ENCODE data around the gene XYLB. TPM values are rescaled to one million over a fixed set of nuclear protein-coding genes. Genes with fewer than 3 reads are reported as not detected.

The XYLB gene
- total RNA-seq, 4 donors from 2014 or later = 2.4 to 5.0 (median 2.5) TPM

DNA sequence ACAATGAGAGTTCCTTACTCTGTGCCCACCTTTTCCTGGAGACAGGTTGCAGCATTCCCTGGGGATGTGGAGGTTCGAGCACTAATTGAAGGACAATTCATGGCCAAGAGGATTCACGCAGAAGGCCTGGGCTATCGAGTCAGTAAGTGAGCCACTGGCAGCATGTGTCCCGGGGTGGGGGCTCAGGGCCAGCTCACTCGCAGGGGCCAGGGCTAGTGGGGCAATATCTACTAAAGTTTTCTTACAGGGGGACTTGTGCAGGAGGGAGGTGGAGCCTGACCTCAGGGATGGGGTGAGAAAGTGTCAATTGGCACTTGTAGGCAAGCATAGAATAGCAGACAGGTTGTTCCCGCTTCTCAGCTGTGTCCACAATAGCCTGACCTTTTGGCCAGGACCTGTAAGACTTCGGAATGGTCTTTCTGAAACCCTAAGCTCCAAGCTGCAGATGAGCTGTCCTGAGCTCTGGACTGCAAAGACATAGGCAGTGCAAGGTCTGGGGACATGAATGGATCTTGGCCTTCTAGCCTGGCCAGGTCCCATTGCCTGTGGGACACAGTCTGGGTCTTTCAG is 32.7 kb downstream of the XYLB start:
- H3K4me3 ChIP-seq = no peak overlapping the region

DNA sequence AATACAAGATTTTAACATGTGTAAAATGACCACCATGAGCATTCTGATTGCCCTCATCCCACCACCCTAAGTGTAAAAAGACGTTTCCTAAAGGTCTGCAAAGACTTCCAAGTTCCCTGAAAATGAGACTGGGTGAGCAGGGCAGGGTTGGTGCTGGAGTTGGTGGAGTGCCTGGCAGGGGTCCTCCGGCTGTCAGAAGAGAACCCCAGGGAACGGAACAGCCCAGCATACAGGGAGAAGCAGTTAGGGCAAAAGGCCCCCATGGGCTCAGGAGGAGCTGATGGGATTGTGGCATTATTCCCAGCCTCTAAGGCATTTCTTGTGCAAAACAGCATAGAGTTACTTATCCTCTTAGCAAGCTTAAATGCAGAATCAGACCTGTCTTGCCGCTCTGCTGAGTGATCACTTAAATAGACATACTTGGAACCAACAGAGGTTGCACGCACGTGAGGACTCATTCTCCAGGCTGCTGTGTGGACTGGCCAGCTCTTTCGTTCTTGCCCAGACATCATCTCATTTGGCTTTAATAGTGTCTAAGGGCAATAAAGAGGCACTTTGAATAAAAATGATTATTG is 36.0 kb downstream of the XYLB start:
- TF ChIP-seq, protein P1, sequence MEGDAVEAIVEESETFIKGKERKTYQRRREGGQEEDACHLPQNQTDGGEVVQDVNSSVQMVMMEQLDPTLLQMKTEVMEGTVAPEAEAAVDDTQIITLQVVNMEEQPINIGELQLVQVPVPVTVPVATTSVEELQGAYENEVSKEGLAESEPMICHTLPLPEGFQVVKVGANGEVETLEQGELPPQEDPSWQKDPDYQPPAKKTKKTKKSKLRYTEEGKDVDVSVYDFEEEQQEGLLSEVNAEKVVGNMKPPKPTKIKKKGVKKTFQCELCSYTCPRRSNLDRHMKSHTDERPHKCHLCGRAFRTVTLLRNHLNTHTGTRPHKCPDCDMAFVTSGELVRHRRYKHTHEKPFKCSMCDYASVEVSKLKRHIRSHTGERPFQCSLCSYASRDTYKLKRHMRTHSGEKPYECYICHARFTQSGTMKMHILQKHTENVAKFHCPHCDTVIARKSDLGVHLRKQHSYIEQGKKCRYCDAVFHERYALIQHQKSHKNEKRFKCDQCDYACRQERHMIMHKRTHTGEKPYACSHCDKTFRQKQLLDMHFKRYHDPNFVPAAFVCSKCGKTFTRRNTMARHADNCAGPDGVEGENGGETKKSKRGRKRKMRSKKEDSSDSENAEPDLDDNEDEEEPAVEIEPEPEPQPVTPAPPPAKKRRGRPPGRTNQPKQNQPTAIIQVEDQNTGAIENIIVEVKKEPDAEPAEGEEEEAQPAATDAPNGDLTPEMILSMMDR (IDR thresholded peaks at IDR 0.05) = no peak
- TF ChIP-seq POLR2A (IDR thresholded peaks at IDR 0.05) = no peak
- Histone ChIP-seq H3K4me3 (no peak overlapping the region), H3K9me3 (peaks cover 0 to 15% (median 0%) of the 10 kb centered on the region in 3 donors), H3K27ac (peak overlapping the region in 1 of 4 donors; percentile 11), H3K36me3 (peaks cover 0 to 48% (median 4%) of the 10 kb centered on the region in 3 donors), H3K27me3 (no peaks in the 10 kb centered on the region), H3K4me1 (peaks cover 0 to 17% (median 5%) of the 10 kb centered on the region in 3 donors)
- WGBS, 2 donors = 50% methylated on average over 7 of the region's 7 CpGs
- DNase-seq = no peak
- intact Hi-C loops (cut with DNase I) = no loop called here

More for the DNA sequence above, 32.7 kb downstream of the XYLB start:
- Histone ChIP-seq H3K27ac (no peak overlapping the region), H3K27me3 (no peaks in the 10 kb centered on the region), H3K36me3 (peaks cover 0 to 63% (median 4%) of the 10 kb centered on the region in 3 donors), H3K4me1 (peaks cover 6 to 41% (median 15%) of the 10 kb centered on the region in 3 donors), H3K9me3 (peaks cover 0 to 5% (median 0%) of the 10 kb centered on the region in 3 donors)
- WGBS, 2 donors = 90 to 98% methylated on average over 6 of the region's 7 CpGs
- TF ChIP-seq, protein P1 (IDR thresholded peaks at IDR 0.05) = no peak
- TF ChIP-seq POLR2A (IDR thresholded peaks at IDR 0.05) = no peak
- intact Hi-C loops (cut with DNase I) = no loop called here
- no peak for DNase-seq

DNA sequence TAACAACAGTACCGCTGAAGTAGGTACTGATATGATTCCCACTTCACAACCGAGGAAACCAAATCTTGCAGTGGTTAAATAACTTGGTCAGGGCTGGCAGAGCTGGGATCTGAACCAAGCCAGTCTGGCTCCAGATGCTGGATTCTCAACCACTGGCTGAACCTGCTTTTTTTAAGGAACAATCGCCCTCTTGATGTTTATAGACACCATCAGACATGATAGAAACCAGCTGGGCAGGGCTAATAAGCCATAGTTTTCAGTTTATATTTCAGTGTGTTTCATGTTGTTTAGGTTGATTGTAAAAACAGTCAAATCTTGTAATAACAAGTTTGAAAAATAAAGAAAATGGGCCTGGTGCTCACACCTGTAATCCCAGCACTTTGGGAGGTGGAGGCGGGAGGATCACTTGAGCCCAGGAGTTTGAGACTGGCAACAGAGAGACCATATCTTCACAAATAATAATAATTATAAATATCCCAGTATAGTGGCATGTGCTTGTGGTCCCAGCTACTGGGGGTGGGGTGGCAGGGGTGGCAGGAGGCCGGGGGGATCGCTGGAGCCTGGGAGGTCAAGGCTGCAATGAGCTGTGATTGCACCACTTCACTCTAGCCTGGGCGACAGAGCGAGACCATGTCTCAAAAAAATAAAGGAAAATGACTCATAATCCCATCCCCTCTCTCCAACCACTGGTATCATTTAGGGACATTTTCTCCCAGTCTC is 36.7 kb downstream of the XYLB start:
- peak overlapping the region in 1 of 4 donors; percentile 11 for H3K27ac ChIP-seq
- intact Hi-C loops (cut with DNase I) = no loop called here
- H3K4me3 ChIP-seq = no peak overlapping the region
- TF ChIP-seq, protein P1 (IDR thresholded peaks at IDR 0.05) = no peak
- TF ChIP-seq POLR2A (IDR thresholded peaks at IDR 0.05) = no peak
- peaks cover 0 to 41% (median 4%) of the 10 kb centered on the region in 3 donors for H3K36me3 ChIP-seq
- no peak for DNase-seq
- peaks cover 0 to 17% (median 0%) of the 10 kb centered on the region in 3 donors for H3K9me3 ChIP-seq
- no peaks in the 10 kb centered on the region for H3K27me3 ChIP-seq
- peaks cover 0 to 17% (median 5%) of the 10 kb centered on the region in 3 donors for H3K4me1 ChIP-seq
- 65 to 70% methylated on average over 8 of the region's 8 CpGs for WGBS, 2 donors

DNA sequence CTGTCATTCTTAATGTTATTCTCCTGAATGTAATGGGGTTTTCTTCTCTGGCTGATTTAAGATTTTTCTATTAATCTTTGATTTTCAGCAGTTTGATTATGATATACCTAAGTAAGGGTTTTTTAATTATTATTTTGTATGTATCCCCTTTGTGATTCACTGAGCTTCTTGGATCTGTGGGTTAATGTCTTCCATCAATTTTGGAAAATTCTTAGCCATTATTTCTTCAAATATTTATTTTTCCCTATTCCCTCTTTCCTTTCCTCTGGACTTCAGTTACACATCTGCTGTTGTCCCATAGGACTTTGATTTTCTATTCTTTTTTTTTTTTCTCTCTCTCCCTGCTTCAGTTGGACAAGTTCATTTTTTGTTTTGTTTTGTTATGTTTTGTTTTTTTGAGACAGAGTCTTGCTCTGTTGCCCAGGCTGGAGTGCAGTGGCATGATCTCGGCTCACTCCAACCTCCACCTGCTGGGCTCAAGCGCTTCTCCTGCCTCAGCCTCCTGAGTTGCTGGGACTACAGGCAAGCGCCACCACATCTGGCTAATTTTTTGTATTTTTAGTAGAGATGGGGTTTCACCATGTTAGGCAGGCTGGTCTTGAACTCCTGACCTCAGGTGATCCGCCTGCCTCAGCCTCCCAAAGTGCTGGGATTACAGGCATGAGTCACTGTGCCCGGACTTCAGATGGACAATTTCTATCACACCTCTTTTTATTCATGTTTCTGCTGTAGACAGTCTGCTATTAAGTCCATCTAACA is 40.6 kb downstream of the XYLB start:
- intact Hi-C loops (cut with DNase I) = no loop called here
- TF ChIP-seq, protein P1 (IDR thresholded peaks at IDR 0.05) = no peak
- TF ChIP-seq POLR2A (IDR thresholded peaks at IDR 0.05) = no peak
- no peaks in the 10 kb centered on the region for H3K27me3 ChIP-seq
- no peak overlapping the region for H3K27ac ChIP-seq
- H3K4me3 ChIP-seq = no peak overlapping the region
- peaks cover 0 to 15% (median 5%) of the 10 kb centered on the region in 3 donors for H3K4me1 ChIP-seq
- peaks cover 0 to 12% (median 0%) of the 10 kb centered on the region in 3 donors for H3K9me3 ChIP-seq
- peaks cover 0 to 8% (median 0%) of the 10 kb centered on the region in 3 donors for H3K36me3 ChIP-seq
- WGBS, 2 donors = 94 to 95% methylated on average over 5 of the region's 5 CpGs
- no peak for DNase-seq

Measured in esophagus squamous epithelium (tissue), 5 donors.